Measurements from ENCODE around the gene AKAP10. TPM values are rescaled to one million over a fixed set of nuclear protein-coding genes. Genes with fewer than 3 reads are reported as not detected.
A peak's percentile ranks its signal among the peaks of the same experiment; 100 is the strongest.
"Not testable (repeated sequence)": the region's sequence is repeated elsewhere in the genome, so short reads cannot be mapped to it uniquely, and the experiment has no call there.

Gene AKAP10
- total RNA-seq, 1 donor from 2014 or later = 54.1 TPM

DNA sequence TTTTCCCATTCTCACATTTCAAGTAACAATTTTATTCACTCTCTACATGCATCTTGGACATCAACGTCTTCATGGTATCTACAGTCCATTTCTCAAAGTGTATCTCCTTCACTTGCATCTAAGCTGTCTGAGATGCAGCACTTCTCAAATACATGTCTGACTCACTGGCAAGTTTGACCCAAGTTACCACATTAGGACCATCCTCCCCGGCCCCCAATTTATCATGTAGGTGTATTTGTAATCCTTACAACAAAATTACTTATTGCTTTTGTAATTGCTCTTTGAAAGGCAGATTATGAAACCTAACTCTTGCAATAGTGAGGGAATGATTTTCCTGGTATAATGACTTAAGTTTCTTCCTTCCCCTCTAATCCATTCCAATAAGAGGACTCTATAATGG, 80.9 kb downstream of the AKAP10 start:
- no peaks in the 10 kb centered on the region for H3K79me2 ChIP-seq (ENCODE audit: low read depth)
- H3K27ac ChIP-seq = no peak overlapping the region
- H3K4me3 Mint-ChIP-seq = no peak overlapping the region
- TF ChIP-seq EZH2phosphoT487 (IDR thresholded peaks at IDR 0.05) (no peak), CTCF (IDR thresholded peaks at IDR 0.05) (no peak)
- no peak overlapping the region for H3K9ac ChIP-seq
- no peaks in the 10 kb centered on the region for H3K27me3 ChIP-seq
- peak overlapping the region; percentile 4 for H3K27ac Mint-ChIP-seq
- no peaks in the 10 kb centered on the region for H3K36me3 ChIP-seq
- H3K4me2 ChIP-seq = no peak overlapping the region
- no peaks in the 10 kb centered on the region for H3K9me3 ChIP-seq (ENCODE audit: low read depth)
- H3K4me3 ChIP-seq = no peak overlapping the region
- peaks cover 5% of the 10 kb centered on the region for H3K4me1 Mint-ChIP-seq
- no peaks in the 10 kb centered on the region for H3K9me3 Mint-ChIP-seq
- no peak overlapping the region for H2AFZ ChIP-seq (replicated peaks)
- H3K36me3 Mint-ChIP-seq = peaks cover 4% of the 10 kb centered on the region
- peaks cover 13% of the 10 kb centered on the region for H3K4me1 ChIP-seq
- no peaks in the 10 kb centered on the region for H4K20me1 ChIP-seq (ENCODE audit: low read depth)
- peaks cover 8% of the 10 kb centered on the region for H3F3A ChIP-seq (ENCODE audit: low read depth)
- no peak for DNase-seq (ENCODE audit: low spot score)
- H3K27me3 Mint-ChIP-seq (ENCODE audit: insufficient read depth, low read depth) = no peaks in the 10 kb centered on the region

DNA sequence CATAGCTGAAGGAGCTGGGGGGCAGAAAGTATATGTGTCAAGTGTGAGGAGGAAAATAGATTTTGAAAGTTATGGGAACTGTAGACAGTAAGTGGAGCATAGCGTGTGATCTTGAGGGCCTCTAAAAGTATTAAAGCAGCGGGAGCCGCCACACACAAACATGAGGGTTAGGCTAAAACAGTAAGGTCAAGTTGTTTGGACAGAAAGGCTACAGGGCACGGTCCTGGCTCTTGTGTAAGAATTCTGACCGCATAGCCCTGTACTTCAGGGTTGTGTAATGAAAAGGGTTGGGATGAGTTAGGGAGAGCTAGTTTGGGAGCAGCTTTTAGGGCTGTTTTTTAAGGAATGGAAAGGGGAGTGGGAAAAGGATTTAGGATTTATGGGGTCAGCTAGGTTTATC, 87.1 kb downstream of the AKAP10 start:
- H3K9ac ChIP-seq; H3K4me1 Mint-ChIP-seq; H3K36me3 Mint-ChIP-seq; H2AFZ ChIP-seq (replicated peaks); H3K36me3 ChIP-seq; H3K27me3 Mint-ChIP-seq (ENCODE audit: insufficient read depth, low read depth); H3K27me3 ChIP-seq; H3K9me3 ChIP-seq (ENCODE audit: low read depth); H3K27ac Mint-ChIP-seq; H3K4me2 ChIP-seq; H3K9me3 Mint-ChIP-seq; H3K79me2 ChIP-seq (ENCODE audit: low read depth); H4K20me1 ChIP-seq (ENCODE audit: low read depth); H3K27ac ChIP-seq; H3K4me1 ChIP-seq; H3K4me3 ChIP-seq; DNase-seq (ENCODE audit: low spot score); H3F3A ChIP-seq (ENCODE audit: low read depth); H3K4me3 Mint-ChIP-seq: not testable (repeated sequence)

GRCh38 chr17:19890001-19890400, 87.6 kb downstream of the AKAP10 start:
- H3K9me3 ChIP-seq (ENCODE audit: low read depth); H3K4me3 ChIP-seq; H3K27ac ChIP-seq; H4K20me1 ChIP-seq (ENCODE audit: low read depth); H3K36me3 Mint-ChIP-seq; H2AFZ ChIP-seq (replicated peaks); DNase-seq (ENCODE audit: low spot score); H3K27ac Mint-ChIP-seq; H3K79me2 ChIP-seq (ENCODE audit: low read depth); H3K27me3 Mint-ChIP-seq (ENCODE audit: insufficient read depth, low read depth); H3K27me3 ChIP-seq; H3K36me3 ChIP-seq; H3K4me3 Mint-ChIP-seq; H3K4me2 ChIP-seq; H3F3A ChIP-seq (ENCODE audit: low read depth); H3K4me1 Mint-ChIP-seq; H3K4me1 ChIP-seq; H3K9ac ChIP-seq; H3K9me3 Mint-ChIP-seq: not testable (repeated sequence)

GRCh38 chr17:19886116-19886515, 91.5 kb downstream of the AKAP10 start:
- H3K4me2 ChIP-seq = no peak overlapping the region
- H3K4me1 ChIP-seq = no peaks in the 10 kb centered on the region
- Mint-ChIP-seq H3K9me3 (no peaks in the 10 kb centered on the region), H3K36me3 (no peaks in the 10 kb centered on the region), H3K4me1 (no peaks in the 10 kb centered on the region), H3K4me3 (no peak overlapping the region), H3K27ac (no peak overlapping the region), H3K27me3 (ENCODE audit: insufficient read depth, low read depth) (peaks cover 4% of the 10 kb centered on the region)
- no peak for DNase-seq (ENCODE audit: low spot score)
- TF ChIP-seq EZH2 (IDR thresholded peaks at IDR 0.05) = no peak
- TF ChIP-seq CTCF (IDR thresholded peaks at IDR 0.05) = no peak
- no peak for TF ChIP-seq EZH2phosphoT487 (IDR thresholded peaks at IDR 0.05)
- no peaks in the 10 kb centered on the region for H3K79me2 ChIP-seq (ENCODE audit: low read depth)
- no peak overlapping the region for H3K9ac ChIP-seq
- no peak overlapping the region for H3K27ac ChIP-seq
- H2AFZ ChIP-seq (replicated peaks) = no peak overlapping the region
- H3F3A ChIP-seq (ENCODE audit: low read depth) = no peaks in the 10 kb centered on the region
- H3K36me3 ChIP-seq = no peaks in the 10 kb centered on the region
- H3K9me3 ChIP-seq (ENCODE audit: low read depth) = no peaks in the 10 kb centered on the region
- no peak overlapping the region for H3K4me3 ChIP-seq
- no peaks in the 10 kb centered on the region for H3K27me3 ChIP-seq
- H4K20me1 ChIP-seq (ENCODE audit: low read depth) = no peaks in the 10 kb centered on the region

Data from neural progenitor cell (in vitro differentiated cells).